T-cell (primary cell): ENCODE measurements around the gene ALG8. TPM values are rescaled to one million over a fixed set of nuclear protein-coding genes. Genes with fewer than 3 reads are reported as not detected.
A peak's percentile ranks its signal among the peaks of the same experiment; 100 is the strongest.

ENCODE experiments used
- ATAC-seq, 4 experiments: fragments of 200-7000 bp in 3 of 4; fragments of 150-1000 bp in 1 of 4; cut with Tn5 transposase; replicated peaks in 1 of 4; 1 replicate in 3 of 4; 2 replicates in 1 of 4; pipeline ENCODE4 v1.10.0; 2021; ENCODE audit warnings: moderate library complexity in 3 of 4, mild to moderate bottlenecking in 2 of 4, moderate number of reproducible peaks in 1 of 4
- CTCF ChIA-PET, 2 donors: fragments of 300-600 bp; sonication (Branson Sonifier 250); formaldehyde crosslinking; loops; one replicate each; lab custom pipeline; 2022; ENCODE audit warnings: antibody characterized with exemption in 2 of 2; lab: Charles Lee
- POLR2A ChIA-PET, 2 donors: fragments of 300-600 bp; sonication (Branson Sonifier 250); formaldehyde crosslinking; loops; one replicate each; lab custom pipeline; 2022; ENCODE audit warnings: antibody characterized with exemption in 2 of 2; lab: Charles Lee
- DNase-seq, 35 experiments: peaks; one replicate each; pipeline versions ENCODE4 v3.0.0 to v3.0.0-alpha.2; 2013 to 2023
- H3K27ac ChIP-seq: one replicate; pipeline ENCODE4 v1.5.1; 2013; ENCODE audit warnings: low read length
- H3K27me3 ChIP-seq, 2 experiments: replicated peaks in 1 of 2; 1 replicate in 1 of 2; 2 replicates in 1 of 2; pipeline versions ENCODE4 v1.6.1 to v1.7.0; 2013; ENCODE audit warnings: low read length in 1 of 2, mixed read lengths in 1 of 2; ENCODE audit not compliant: control insufficient read depth in 2 of 2, insufficient read depth in 2 of 2; ENCODE audit errors: extremely low read depth in 1 of 2
- H3K36me3 ChIP-seq, 2 donors: 1 replicate in 1 of 2; 2 replicates in 1 of 2; pipeline versions ENCODE4 v1.6.1 to v1.7.0; 2013; ENCODE audit warnings: low read length in 1 of 2; ENCODE audit not compliant: control insufficient read depth in 2 of 2, insufficient read depth in 1 of 2; ENCODE audit errors: extremely low read depth in 1 of 2
- H3K4me1 ChIP-seq, 2 experiments: 1 replicate in 1 of 2; 2 replicates in 1 of 2; pipeline versions ENCODE4 v1.6.1 to v1.7.0; 2013; ENCODE audit warnings: low read length in 2 of 2, mixed read lengths in 1 of 2; ENCODE audit not compliant: insufficient read depth in 2 of 2, control insufficient read depth in 1 of 2; ENCODE audit errors: extremely low read depth in 1 of 2
- H3K4me3 ChIP-seq, 2 donors: 1 replicate in 1 of 2; 2 replicates in 1 of 2; pipeline versions ENCODE4 v1.5.1 to v1.7.0; 2013; ENCODE audit warnings: mild to moderate bottlenecking in 2 of 2, low read length in 1 of 2, moderate library complexity in 1 of 2; ENCODE audit not compliant: control insufficient read depth in 1 of 2; ENCODE audit errors: extremely low read depth in 1 of 2
- H3K9me3 ChIP-seq: 2 replicates; pipeline ENCODE4 v1.7.0; 2013
- H3K27ac Mint-ChIP-seq, 2 donors: one replicate each; pipeline ENCODE4 v1.8.0; 2020 to 2021; ENCODE audit warnings: mild to moderate bottlenecking in 2 of 2, mixed read lengths in 2 of 2
- H3K27me3 Mint-ChIP-seq, 2 donors: one replicate each; pipeline ENCODE4 v1.8.0; 2021 to 2022; ENCODE audit warnings: mixed read lengths in 2 of 2
- H3K36me3 Mint-ChIP-seq: one replicate; pipeline ENCODE4 v1.8.0; 2021; ENCODE audit warnings: mixed read lengths
- H3K4me1 Mint-ChIP-seq, 3 donors: one replicate each; pipeline ENCODE4 v1.8.0; 2020 to 2022; ENCODE audit warnings: mixed read lengths in 3 of 3, mild to moderate bottlenecking in 1 of 3
- H3K4me3 Mint-ChIP-seq, 3 donors: one replicate each; pipeline ENCODE4 v1.8.0; 2020 to 2022; ENCODE audit warnings: mild to moderate bottlenecking in 3 of 3, mixed read lengths in 3 of 3, moderate library complexity in 3 of 3
- H3K9me3 Mint-ChIP-seq, 3 donors: one replicate each; pipeline ENCODE4 v1.8.0; 2020 to 2022; ENCODE audit warnings: mixed read lengths in 3 of 3
- WGBS: methylation state at CpG from one replicate; pipeline ENCODE4 v1.1.5; 2013; ENCODE audit warnings: missing lambda C conversion rate; ENCODE audit not compliant: insufficient coverage; 5-methylcytosine and 5-hydroxymethylcytosine counted together
- total RNA-seq, 35 experiments: library from RNA in 6 of 35; stranded (reverse) in 6 of 35; fragments of 120-200 nt in 1 of 35; gene quantifications; one replicate each; pipeline versions ENCODE4 v1.2.1 to v1.2.4 and lab custom pipeline; 2013 to 2026

Gene ALG8
- total RNA-seq, 5 donors from 2014 or later (not counting 1 experiment from before 2014, with no cell fraction given): 23.1 to 34.1 (median 31.8) TPM

DNA sequence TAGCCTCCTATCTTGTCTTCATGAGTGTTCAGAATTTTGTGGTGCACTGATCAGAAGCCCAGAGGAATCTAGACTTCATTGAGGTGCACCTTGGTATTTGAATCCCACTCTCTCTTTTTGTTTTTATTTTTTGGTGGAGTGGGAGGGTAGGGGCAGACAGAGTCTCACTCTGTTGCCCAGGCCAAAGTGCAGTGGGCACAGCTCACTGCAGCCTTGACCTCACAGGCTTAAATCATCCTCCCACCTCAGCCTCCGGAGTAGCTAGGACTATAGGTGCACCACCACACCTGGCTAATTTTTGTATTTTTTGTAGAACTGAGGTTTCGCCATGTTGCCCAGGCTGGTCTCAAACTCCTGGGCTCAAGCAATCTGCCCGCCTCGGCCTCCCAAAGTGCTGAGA is 10.9 kb upstream of the ALG8 start:
- ChIA-PET CTCF (interaction anchor here (0.6 to 1.5 kb wide), 6 partner anchors 8 to 437 kb away, joined by 3 to 7 read pairs (median 4); no protein-coding TSS in a partner anchor), POLR2A (interaction anchor here in 1 of 2 donors (0.8 kb wide), 1 partner anchor 11 kb away, joined by 3 read pairs; the partner anchor contains the start of gene ALG8)
- no peak overlapping the region for H3K27ac Mint-ChIP-seq
- no peak overlapping the region for H3K4me3 ChIP-seq
- WGBS: 100% methylated on average over 1 of the region's 4 CpGs
- H3K27ac ChIP-seq: no peak overlapping the region
- H3K9me3 Mint-ChIP-seq: no peaks in the 10 kb centered on the region
- ATAC-seq (no peak), DNase-seq (no peak)
- peaks cover 3% of the 10 kb centered on the region for H3K36me3 Mint-ChIP-seq
- H3K27me3 Mint-ChIP-seq: no peaks in the 10 kb centered on the region
- H3K9me3 ChIP-seq: no peaks in the 10 kb centered on the region
- H3K36me3 ChIP-seq: peaks cover 0 to 2% of the 10 kb centered on the region in 2 donors
- no peaks in the 10 kb centered on the region for H3K4me1 ChIP-seq
- no peaks in the 10 kb centered on the region for H3K4me1 Mint-ChIP-seq
- no peak overlapping the region for H3K4me3 Mint-ChIP-seq
- no peaks in the 10 kb centered on the region for H3K27me3 ChIP-seq

DNA sequence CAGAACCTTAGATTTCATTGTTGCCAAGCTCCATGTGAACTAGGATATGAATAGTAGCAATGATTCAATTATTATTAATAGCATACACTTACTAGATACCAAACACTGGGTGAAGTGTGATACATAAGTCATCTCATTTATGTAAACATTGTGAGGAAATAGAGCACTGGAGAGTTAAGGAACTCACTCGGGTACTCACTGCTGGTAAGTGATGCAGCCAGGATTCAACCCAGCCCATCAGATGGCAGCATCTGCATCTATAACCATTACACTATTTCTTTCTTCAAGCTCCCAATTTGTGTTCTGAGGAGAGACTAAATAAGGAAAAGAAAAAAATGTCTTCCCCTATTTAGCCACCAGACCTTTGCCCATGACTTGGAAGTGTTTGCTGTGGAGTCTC is 10.2 kb upstream of the ALG8 start:
- WGBS: no CpG with 5 or more reads among the region's 1 CpG
- peak in 3 of 35 experiments; percentile 3 to 43 (median 10) for DNase-seq
- peaks cover 0 to 2% of the 10 kb centered on the region in 2 donors for H3K36me3 ChIP-seq
- Mint-ChIP-seq H3K36me3 (peaks cover 3% of the 10 kb centered on the region), H3K9me3 (no peaks in the 10 kb centered on the region), H3K4me1 (no peaks in the 10 kb centered on the region), H3K4me3 (no peak overlapping the region), H3K27me3 (no peaks in the 10 kb centered on the region), H3K27ac (no peak overlapping the region)
- no peaks in the 10 kb centered on the region for H3K4me1 ChIP-seq
- H3K4me3 ChIP-seq: no peak overlapping the region
- H3K27ac ChIP-seq: no peak overlapping the region
- ChIA-PET CTCF (interaction anchor here (0.6 to 1.5 kb wide), 10 partner anchors 8 to 437 kb away, joined by 3 to 7 read pairs (median 4); no protein-coding TSS in a partner anchor), POLR2A (no interaction called here)
- H3K9me3 ChIP-seq: no peaks in the 10 kb centered on the region
- no peaks in the 10 kb centered on the region for H3K27me3 ChIP-seq
- ATAC-seq: peak in 2 of 4 experiments; percentile 51 to 73

DNA sequence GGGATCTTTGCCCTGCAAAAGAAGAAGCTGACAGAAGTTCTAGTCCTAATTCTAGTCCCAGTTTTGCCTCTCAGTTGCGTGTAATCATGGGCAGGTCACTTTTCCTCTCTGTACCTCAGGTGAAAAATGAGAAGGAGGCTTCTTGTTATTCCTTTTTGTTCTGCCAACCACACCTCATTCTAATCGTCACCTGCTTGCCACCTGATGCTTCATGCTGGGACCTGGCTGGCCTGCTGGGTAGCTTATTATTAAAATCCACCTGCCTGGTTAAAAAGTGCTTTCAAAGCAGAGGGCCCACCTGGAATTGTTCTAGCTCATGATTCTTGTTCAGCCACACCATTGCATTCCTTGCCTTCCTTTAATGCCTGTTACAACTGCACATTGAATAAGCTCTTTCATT is 8.4 kb upstream of the ALG8 start:
- H3K9me3 ChIP-seq: no peaks in the 10 kb centered on the region
- ChIA-PET POLR2A (no interaction called here), CTCF (interaction anchor here in 1 of 2 donors (0.6 kb wide), 1 partner anchor 144 kb away, joined by 5 read pairs; no protein-coding TSS in a partner anchor)
- no peaks in the 10 kb centered on the region for H3K27me3 ChIP-seq
- no peak overlapping the region for H3K27ac Mint-ChIP-seq
- H3K4me3 ChIP-seq: no peak overlapping the region
- peaks cover 0 to 2% of the 10 kb centered on the region in 2 donors for H3K36me3 ChIP-seq
- H3K4me1 Mint-ChIP-seq: peaks cover 0 to 3% (median 3%) of the 10 kb centered on the region in 3 donors
- no peaks in the 10 kb centered on the region for H3K27me3 Mint-ChIP-seq
- no peaks in the 10 kb centered on the region for H3K9me3 Mint-ChIP-seq
- DNase-seq (no peak), ATAC-seq (no peak)
- no peaks in the 10 kb centered on the region for H3K4me1 ChIP-seq
- 89% methylated on average over 1 of the region's 2 CpGs for WGBS
- peaks cover 4% of the 10 kb centered on the region for H3K36me3 Mint-ChIP-seq
- no peak overlapping the region for H3K4me3 Mint-ChIP-seq
- no peak overlapping the region for H3K27ac ChIP-seq

- Histone ChIP-seq H3K4me1 (peaks cover 0 to 4% of the 10 kb centered on the region in 2 experiments), H3K27me3 (no peaks in the 10 kb centered on the region), H3K27ac (no peak overlapping the region), H3K36me3 (no peaks in the 10 kb centered on the region), H3K4me3 (no peak overlapping the region), H3K9me3 (no peaks in the 10 kb centered on the region)
- Mint-ChIP-seq H3K36me3 (peaks cover 7% of the 10 kb centered on the region), H3K4me3 (no peak overlapping the region), H3K27ac (peak overlapping the region in 1 of 2 donors; percentile 40), H3K9me3 (no peaks in the 10 kb centered on the region), H3K4me1 (peaks cover 6 to 13% (median 12%) of the 10 kb centered on the region in 3 donors), H3K27me3 (no peaks in the 10 kb centered on the region)
- WGBS: 88% methylated on average over 1 of the region's 1 CpG
- CTCF ChIA-PET: no interaction called here
- no peak for DNase-seq
- no peak for ATAC-seq
- POLR2A ChIA-PET: no interaction called here
Observed at GRCh38 chr11:78145511-78146025, 6.1 kb upstream of the ALG8 start.

DNA sequence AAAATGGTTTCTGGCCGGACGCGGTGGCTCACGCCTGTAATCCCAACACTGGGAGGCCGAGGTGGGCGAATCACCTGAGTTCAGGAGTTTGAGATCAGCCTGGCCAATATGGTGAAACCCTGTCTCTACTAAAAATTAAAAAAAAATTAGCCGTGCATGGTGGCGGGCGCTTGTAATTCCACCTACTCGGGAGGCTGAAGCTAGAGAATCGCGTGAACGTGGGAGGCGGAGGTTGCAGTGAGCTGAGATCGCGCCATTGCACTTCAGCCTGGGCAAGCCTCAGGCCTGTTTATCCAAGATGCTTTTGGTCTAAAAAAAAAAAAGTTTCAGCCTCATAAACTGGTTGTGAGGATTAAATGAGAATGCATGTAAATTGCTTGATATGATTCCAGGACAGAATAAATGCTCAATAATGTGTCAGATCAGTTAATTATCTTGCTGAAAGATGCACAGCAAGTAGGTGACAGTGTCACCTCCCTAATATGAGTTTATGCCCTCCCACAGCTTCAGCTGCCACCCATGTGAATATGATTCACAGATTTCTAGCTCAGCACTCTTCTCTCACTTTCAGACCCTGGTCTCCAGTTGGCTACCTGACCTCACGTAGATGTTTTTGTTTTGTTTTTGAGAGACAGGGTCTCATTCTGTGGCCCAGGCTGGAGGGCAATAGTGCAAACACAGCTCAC is 1.1 kb upstream of the ALG8 start:
- no peak for ATAC-seq
- ChIA-PET CTCF (interaction anchor here (0.5 to 1.4 kb wide), 3 partner anchors 8 to 146 kb away, joined by 3 to 9 read pairs (median 3); partner anchors contain the start of gene INTS4 (in 1 of the 2)), POLR2A (interaction anchor here in 1 of 2 donors (0.6 kb wide), 1 partner anchor 108 kb away, joined by 3 read pairs; no protein-coding TSS in a partner anchor)
- peak overlapping the region; percentile 56 to 97 (median 74) for H3K4me3 Mint-ChIP-seq
- Histone ChIP-seq H3K4me1 (peaks cover 8 to 20% of the 10 kb centered on the region in 2 experiments), H3K9me3 (no peaks in the 10 kb centered on the region), H3K27ac (no peak overlapping the region), H3K4me3 (peak overlapping the region; percentile 15 to 66), H3K27me3 (no peaks in the 10 kb centered on the region), H3K36me3 (no peaks in the 10 kb centered on the region)
- no peaks in the 10 kb centered on the region for H3K27me3 Mint-ChIP-seq
- H3K4me1 Mint-ChIP-seq: peaks cover 38 to 46% (median 42%) of the 10 kb centered on the region in 3 donors
- 70% methylated on average over 11 of the region's 17 CpGs for WGBS
- peak overlapping the region; percentile 47 to 77 for H3K27ac Mint-ChIP-seq
- peak in 3 of 35 experiments; percentile 1 to 3 (median 2) for DNase-seq
- peaks cover 17% of the 10 kb centered on the region for H3K36me3 Mint-ChIP-seq
- H3K9me3 Mint-ChIP-seq: no peaks in the 10 kb centered on the region

DNA sequence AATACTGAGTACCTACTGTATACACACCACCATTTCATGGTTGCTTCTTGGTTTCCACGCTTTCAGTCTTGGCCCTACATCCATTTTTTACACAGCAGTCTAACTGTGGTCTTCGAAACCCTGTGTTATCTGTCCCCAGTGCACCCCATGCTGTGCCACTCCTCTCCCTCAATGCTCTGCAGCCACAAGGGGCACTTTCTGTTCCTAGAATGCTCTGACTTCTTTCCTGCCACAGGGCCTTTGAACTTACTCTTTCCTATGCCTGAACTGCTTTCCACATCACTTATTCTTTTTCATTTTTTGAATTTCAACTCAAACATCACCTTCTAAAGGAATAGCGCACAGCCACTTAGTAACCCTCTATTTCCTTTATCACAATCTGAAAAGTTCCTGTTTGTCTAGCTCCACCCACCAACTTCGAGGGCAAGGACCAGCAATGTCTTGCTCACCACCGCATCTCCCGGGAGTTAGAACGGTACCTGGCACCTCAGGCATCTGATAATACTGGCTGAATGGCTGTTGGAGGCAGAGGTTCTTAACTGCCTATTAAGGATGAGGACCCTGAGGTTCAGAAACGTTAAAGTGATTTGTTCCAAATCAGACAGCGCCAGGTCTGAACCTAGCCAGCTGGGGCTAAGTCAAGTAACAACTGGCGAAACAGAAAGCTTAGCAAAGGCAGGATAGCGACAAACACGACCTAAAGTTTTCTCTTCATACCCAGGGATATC is 568 bp downstream of the ALG8 start:
- Histone ChIP-seq H3K4me1 (peaks cover 8 to 20% of the 10 kb centered on the region in 2 experiments), H3K36me3 (no peaks in the 10 kb centered on the region), H3K4me3 (peak overlapping the region; percentile 66 to 93), H3K27me3 (no peaks in the 10 kb centered on the region), H3K9me3 (no peaks in the 10 kb centered on the region), H3K27ac (peak overlapping the region; percentile 63)
- ATAC-seq: peak; percentile 12 to 55 (median 21)
- Mint-ChIP-seq H3K9me3 (no peaks in the 10 kb centered on the region), H3K27ac (peak overlapping the region; percentile 95 to 97), H3K4me3 (peak overlapping the region; percentile 95 to 97 (median 96)), H3K4me1 (peaks cover 38 to 44% (median 40%) of the 10 kb centered on the region in 3 donors), H3K27me3 (no peaks in the 10 kb centered on the region), H3K36me3 (peaks cover 18% of the 10 kb centered on the region)
- ChIA-PET CTCF (interaction anchor here (0.6 to 1.7 kb wide), 9 partner anchors 8 to 447 kb away, joined by 3 to 13 read pairs (median 4); partner anchors contain the start of gene INTS4 (in 1 of the 2)), POLR2A (interaction anchor here (0.6 to 1.6 kb wide), 6 partner anchors 49 to 144 kb away, joined by 3 to 9 read pairs (median 5); partner anchors contain the start of gene KCTD21 (in 1 of the 2))
- DNase-seq: peak in 18 of 35 experiments; percentile 0 to 25 (median 6)
- WGBS: 40% methylated on average over 4 of the region's 12 CpGs
